ENCODE data around the gene ABHD17A.

- TF ChIP-seq, protein P1, sequence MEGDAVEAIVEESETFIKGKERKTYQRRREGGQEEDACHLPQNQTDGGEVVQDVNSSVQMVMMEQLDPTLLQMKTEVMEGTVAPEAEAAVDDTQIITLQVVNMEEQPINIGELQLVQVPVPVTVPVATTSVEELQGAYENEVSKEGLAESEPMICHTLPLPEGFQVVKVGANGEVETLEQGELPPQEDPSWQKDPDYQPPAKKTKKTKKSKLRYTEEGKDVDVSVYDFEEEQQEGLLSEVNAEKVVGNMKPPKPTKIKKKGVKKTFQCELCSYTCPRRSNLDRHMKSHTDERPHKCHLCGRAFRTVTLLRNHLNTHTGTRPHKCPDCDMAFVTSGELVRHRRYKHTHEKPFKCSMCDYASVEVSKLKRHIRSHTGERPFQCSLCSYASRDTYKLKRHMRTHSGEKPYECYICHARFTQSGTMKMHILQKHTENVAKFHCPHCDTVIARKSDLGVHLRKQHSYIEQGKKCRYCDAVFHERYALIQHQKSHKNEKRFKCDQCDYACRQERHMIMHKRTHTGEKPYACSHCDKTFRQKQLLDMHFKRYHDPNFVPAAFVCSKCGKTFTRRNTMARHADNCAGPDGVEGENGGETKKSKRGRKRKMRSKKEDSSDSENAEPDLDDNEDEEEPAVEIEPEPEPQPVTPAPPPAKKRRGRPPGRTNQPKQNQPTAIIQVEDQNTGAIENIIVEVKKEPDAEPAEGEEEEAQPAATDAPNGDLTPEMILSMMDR (IDR thresholded peaks at IDR 0.05): peak in 6 of 7 experiments; percentile 32 to 92 (median 88)
- TF ChIP-seq POLR2A (IDR thresholded peaks at IDR 0.05): no peak
Observed at GRCh38 chr19:1929021-1929742, 43.9 kb upstream of the ABHD17A start.
